Left lung (tissue), 10 donors: Measurements from ENCODE around the gene LTB4R2. TPM values are rescaled to one million over a fixed set of nuclear protein-coding genes. Genes with fewer than 3 reads are reported as not detected.

Experiments used
- ATAC-seq: fragments of 200-7000 bp; cut with Tn5 transposase; one replicate; pipeline ENCODE4 v1.9.1; 2020; ENCODE audit warnings: moderate library complexity
- DNase-seq, 4 donors: peaks; one replicate each; pipeline ENCODE4 v3.0.0-alpha.2; 2013 to 2020
- H3K27ac ChIP-seq, 2 donors: fragments of 200-600 bp; sonication (generic) in 1 of 2; one replicate each; pipeline versions ENCODE4 v1.5.0 to v1.8.0; 2020 to 2021
- H3K27me3 ChIP-seq, 2 donors: fragments of 200-600 bp; sonication (generic) in 1 of 2; one replicate each; pipeline versions ENCODE4 v1.5.0 to v1.8.0; 2020 to 2021
- H3K36me3 ChIP-seq, 2 donors: fragments of 200-600 bp; sonication (generic) in 1 of 2; one replicate each; pipeline versions ENCODE4 v1.5.0 to v1.8.0; 2020 to 2021
- H3K4me1 ChIP-seq, 2 donors: fragments of 200-600 bp; one replicate each; pipeline ENCODE4 v1.8.0; 2021
- H3K4me3 ChIP-seq, 2 donors: fragments of 200-600 bp; sonication (generic) in 1 of 2; one replicate each; pipeline versions ENCODE4 v1.5.0 to v1.8.0; 2020 to 2021; ENCODE audit warnings: mild to moderate bottlenecking in 1 of 2
- H3K9me3 ChIP-seq, 2 donors: fragments of 200-600 bp; sonication (generic) in 1 of 2; one replicate each; pipeline versions ENCODE4 v1.5.0 to v1.8.0; 2020 to 2021
- CTCF ChIP-seq, 2 donors: fragments of 200-600 bp; sonication (generic) in 1 of 2; IDR thresholded peaks; one replicate each; pipeline versions ENCODE4 v1.5.0 to v1.8.0; 2021; ENCODE audit warnings: antibody characterized with exemption in 2 of 2
- intact Hi-C, 2 donors: fragments of 100-400 bp; cut with DNase I; formaldehyde crosslinking; loops; one replicate each; pipeline versions ENCODE4 v1.11.2 to v1.14.2; 2022
- polyA plus RNA-seq, 6 donors: library from polyadenylated mRNA; unstranded; fragments of 120-200 nt; gene quantifications; one replicate each; pipeline ENCODE4 v1.2.1, GENCODE V29; 2013; ENCODE audit not compliant: insufficient read length in 6 of 6
- total RNA-seq, 2 donors: library from RNA; stranded (reverse); fragmentation: NEBNext Ultra II Directional; extraction: Animal tissue kit (Norgen Biotek cat#: 25700); gene quantifications; one replicate each; pipeline ENCODE4 v1.2.1, GENCODE V29; 2021
- donor health status: DM: no; HTN: yes; CAD: no.
- donor health status: DM: no; HTN: no; CAD: no.

LTB4R2 gene
- total and polyA plus RNA-seq, 8 donors: 4.0 to 6.3 (median 5.6) TPM

- Histone ChIP-seq H3K4me3 (peak overlapping the region in 1 of 2 donors; percentile 32), H3K36me3 (peaks cover 0 to 25% of the 10 kb centered on the region in 2 donors), H3K4me1 (peaks cover 35 to 98% of the 10 kb centered on the region in 2 donors), H3K27ac (peak overlapping the region; percentile 27 to 95), H3K27me3 (peaks cover 0 to 31% of the 10 kb centered on the region in 2 donors), H3K9me3 (no peaks in the 10 kb centered on the region)
- DNase-seq: peak in 2 of 4 donors; percentile 39 to 69
- no peak for ATAC-seq
- intact Hi-C loops: no loop called here
- no peak for TF ChIP-seq CTCF (IDR thresholded peaks at IDR 0.05)
These were observed 4.6 kb downstream of the LTB4R2 start for GRCh38 chr14:24314377-24315193.

- peak overlapping the region; percentile 51 to 95 for H3K27ac ChIP-seq
- TF ChIP-seq CTCF (IDR thresholded peaks at IDR 0.05): no peak
- no peaks in the 10 kb centered on the region for H3K9me3 ChIP-seq
- peaks cover 0 to 30% of the 10 kb centered on the region in 2 donors for H3K36me3 ChIP-seq
- H3K27me3 ChIP-seq: peaks cover 0 to 37% of the 10 kb centered on the region in 2 donors
- intact Hi-C loops: no loop called here
- ATAC-seq: no peak
- H3K4me1 ChIP-seq: peaks cover 28 to 90% of the 10 kb centered on the region in 2 donors
- H3K4me3 ChIP-seq: peak overlapping the region in 1 of 2 donors; percentile 32
- no peak for DNase-seq
These were observed 5.4 kb downstream of the LTB4R2 start for GRCh38 chr14:24315243-24315806.

GRCh38 chr14:24315807-24316596 is 6.1 kb downstream of the LTB4R2 start:
- peak; percentile 18 to 33 for TF ChIP-seq CTCF (IDR thresholded peaks at IDR 0.05)
- Histone ChIP-seq H3K4me1 (peaks cover 24 to 84% of the 10 kb centered on the region in 2 donors), H3K27me3 (peaks cover 0 to 37% of the 10 kb centered on the region in 2 donors), H3K9me3 (no peaks in the 10 kb centered on the region), H3K36me3 (peaks cover 0 to 35% of the 10 kb centered on the region in 2 donors), H3K4me3 (peak overlapping the region in 1 of 2 donors; percentile 32), H3K27ac (peak overlapping the region; percentile 51 to 95)
- intact Hi-C loops: no loop called here
- ATAC-seq: peak; percentile 30
- peak in 2 of 4 donors; percentile 48 to 80 for DNase-seq

- DNase-seq (peak in 2 of 4 donors; percentile 30 to 71), ATAC-seq (no peak)
- Histone ChIP-seq H3K27ac (peak overlapping the region in 1 of 2 donors; percentile 95), H3K9me3 (no peaks in the 10 kb centered on the region), H3K4me3 (no peak overlapping the region), H3K36me3 (peaks cover 0 to 37% of the 10 kb centered on the region in 2 donors), H3K27me3 (peaks cover 0 to 37% of the 10 kb centered on the region in 2 donors), H3K4me1 (peaks cover 24 to 78% of the 10 kb centered on the region in 2 donors)
- intact Hi-C loops: no loop called here
- TF ChIP-seq CTCF (IDR thresholded peaks at IDR 0.05): no peak
These were observed 6.6 kb downstream of the LTB4R2 start for GRCh38 chr14:24316597-24316950.
